HG03135 (cell line): ENCODE results near the gene PTCD3.

Source experiments
- ATAC-seq: cut with Tn5 transposase; IDR thresholded peaks from one replicate; pipeline ENCODE4 v1.9.1; 2021; ENCODE audit warnings: mild to moderate bottlenecking, moderate library complexity; ENCODE audit not compliant: unreplicated experiment

Gene PTCD3

DNA sequence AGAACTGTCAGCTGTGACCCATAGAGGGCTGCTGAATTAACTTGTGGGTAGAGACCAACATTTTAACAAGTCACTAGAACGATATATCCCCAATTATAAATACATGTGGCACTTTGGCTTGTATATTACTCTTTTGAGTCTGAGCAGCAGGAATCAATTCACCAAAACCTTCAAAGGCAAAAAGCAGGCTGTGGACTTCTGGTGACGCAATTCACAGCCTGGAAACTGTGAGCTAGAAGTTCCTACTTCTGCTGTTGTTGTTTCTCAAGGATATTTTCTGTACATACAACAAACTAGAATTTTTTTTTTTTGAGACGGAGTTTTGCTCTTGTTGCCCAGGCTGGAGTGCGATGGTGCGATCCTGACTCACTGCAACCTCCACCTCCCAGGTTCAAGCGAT, 37.3 kb downstream of the PTCD3 start:
- ATAC-seq, result no peak

DNA sequence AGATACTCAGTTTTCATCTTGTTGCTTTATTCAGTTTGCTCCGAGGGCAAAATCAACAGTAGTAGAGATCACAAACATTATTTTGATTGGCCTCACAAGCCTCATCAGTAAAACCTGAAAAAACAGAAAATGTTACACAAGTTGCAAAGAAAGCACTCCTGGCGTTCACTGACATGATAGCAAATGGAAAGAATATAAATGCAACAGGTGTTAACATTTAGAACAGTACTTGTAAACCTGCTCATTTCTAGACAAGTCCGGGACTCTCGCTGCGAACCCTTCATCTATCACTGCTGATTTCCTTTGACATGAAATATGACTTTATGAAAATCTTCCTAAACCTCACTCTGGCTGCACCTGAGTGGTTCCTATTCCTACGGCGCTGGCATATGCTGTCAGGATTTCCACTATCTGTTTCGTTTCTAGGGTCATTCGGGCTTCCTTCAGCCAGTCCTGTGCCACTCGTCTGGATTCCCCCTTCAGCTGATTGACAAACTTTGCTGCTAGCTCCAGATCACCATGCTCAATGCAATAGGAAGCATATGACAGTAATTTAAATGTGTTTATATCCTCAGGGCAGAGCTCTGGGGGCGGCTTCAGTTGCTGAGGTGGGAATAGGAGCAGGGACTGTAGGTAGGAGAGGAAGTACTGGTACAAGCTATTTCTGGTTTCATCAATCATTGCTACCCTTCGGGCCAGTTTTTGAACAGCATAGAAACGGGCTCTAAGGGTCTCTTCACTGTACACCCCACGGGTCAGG, 38.1 kb downstream of the PTCD3 start:
- ATAC-seq, result no peak

DNA sequence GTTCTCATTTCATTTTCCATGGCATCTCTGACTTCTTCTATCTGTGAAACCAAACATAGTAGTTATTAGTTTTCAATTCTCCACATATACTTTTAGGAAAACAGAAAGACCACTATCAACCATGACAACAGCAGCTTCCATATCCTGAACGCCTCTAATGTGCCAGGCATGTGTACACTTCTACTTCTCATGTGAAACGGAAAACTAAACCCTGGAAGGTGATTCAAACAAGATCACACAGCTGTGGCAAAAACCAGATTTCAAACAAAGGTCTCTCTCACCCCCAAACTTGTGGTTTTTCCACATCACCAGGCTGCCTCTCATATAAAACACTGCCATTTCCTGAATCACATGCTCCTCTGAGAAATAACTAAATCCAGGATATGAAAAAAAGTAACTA, 41.8 kb downstream of the PTCD3 start:
- no peak for ATAC-seq

DNA sequence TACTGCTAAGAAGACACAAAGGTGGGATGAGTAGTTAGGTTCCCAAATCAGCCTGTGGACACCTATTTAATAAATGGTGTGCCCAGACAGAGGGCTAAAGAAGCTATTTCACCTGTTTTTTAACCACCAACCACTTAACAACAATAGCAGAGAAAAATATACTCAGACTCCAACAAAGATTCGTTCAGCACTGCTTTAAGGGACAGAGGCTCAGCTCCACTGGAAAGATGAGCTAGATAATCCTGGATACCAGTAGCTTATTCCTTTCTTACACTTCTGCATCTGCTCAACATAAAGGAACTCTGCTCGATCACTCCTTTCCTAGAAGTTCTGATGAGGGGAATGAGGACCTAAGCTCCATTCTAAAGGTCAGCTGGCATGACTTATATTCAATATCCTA, 44.5 kb downstream of the PTCD3 start:
- no peak for ATAC-seq

DNA sequence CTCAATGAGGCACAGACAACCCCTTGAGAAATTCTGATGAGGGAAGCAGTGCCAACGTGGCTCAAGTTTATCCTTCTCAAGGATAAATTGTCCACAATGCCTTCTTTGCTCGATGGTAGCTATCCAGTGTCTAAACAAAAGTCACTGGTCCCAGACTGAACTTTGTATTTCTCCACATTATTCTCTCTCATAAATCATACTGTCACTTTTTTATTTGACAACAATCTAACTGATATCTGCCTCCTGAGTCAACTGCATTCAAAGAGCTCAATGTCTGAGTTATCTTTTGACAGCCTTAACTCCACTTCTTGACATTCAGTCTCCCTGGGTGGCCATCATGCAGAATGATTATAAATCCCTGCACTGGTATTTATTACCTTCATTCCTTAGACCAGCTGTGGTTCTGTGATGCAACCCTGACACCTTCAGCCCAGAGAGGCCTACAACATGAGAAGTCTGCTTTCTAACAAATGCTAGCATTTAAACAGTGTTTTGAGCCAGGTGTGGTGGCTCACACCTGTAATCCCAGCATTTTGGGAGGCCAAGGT, 51.0 kb downstream of the PTCD3 start:
- ATAC-seq, result no peak

DNA sequence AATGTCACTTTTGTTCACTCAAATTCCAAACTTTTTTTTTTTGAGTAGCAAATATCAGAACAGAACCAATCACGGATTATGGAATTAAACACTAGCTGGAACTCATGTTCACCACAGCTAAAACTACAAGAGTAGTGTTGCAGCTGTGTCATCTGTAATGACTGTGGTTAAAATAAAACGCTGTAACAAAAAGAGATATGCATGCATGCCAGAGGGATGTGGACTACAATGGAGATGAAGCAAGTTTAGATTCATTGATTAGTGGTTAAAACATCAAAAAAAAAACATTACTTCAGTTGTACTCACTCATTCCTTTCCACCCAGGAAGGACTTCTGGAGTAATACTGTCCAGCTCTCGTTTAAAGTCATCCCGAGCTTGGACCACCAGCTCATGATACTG, 52.3 kb downstream of the PTCD3 start:
- ATAC-seq, result no peak

DNA sequence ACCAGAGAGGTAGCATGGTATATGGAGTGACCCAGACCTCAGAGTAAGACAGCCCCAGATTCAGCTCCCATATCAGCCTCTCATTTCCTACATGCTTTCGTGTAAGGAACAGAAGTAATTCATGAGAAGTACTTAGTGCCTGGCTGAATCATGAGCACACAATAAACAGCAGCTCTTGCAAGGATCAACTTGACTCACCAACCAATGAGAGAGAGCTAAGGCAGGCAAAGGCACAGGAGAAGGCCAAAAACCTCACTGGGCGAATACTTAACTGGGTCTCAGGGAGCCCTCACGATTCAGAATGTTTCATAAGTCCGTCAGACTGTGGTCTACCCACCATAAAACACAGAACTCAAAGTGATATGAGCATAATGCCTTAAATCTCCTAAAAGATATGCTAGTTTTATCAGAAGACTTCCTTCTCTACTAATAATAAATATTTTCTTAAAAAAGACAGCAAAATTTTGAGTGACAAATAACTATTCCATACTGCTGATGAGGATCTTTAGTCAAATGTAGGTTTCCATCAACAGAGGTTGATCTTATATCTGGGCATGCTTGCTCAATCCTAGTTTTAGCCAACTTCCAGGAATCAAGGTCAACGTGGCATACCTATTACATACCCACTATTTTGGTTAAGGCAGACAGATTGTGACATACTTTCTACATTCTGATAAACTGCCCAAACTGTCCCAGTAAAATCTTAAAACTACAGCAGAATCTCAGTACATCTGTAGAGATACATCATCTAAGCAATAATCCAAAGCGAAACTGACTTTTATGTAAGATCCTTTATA, 54.3 kb downstream of the PTCD3 start:
- ATAC-seq, result no peak

DNA sequence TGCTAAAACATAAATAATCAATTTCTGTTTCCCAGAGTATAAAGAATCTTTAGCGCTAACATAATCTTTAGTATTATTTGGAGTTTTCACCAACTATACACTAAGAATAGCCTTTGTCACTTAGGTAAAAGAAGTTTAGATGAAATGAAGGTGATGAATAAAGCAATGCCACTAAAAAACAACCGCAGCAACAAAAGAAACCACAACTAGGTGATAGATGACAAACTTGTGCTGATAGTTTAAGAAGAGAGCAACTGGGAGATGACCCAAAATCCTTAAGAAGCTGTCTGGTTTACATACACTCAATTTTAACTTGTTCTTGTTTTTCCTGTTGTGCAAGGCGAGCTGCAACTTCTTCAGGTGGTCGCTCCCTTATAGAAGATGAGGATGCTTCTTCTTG, 64.4 kb downstream of the PTCD3 start:
- no peak for ATAC-seq

DNA sequence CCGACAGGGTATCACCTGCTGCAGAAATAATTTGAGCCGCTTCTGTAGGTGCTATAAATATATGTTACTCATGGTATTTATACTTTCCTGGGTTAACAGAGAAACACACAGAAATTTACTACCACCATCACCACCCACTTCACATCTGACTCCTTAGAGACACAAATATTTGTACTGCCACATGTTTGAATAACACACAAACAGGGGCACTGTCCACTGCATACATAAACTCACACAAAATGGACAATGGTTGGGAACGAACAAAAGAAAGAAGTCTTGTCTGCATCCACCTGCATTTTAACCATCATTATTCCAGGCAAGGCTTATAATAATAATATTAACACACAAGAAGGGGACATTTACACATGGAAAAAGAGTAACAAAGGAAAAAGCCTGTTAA, 65.3 kb downstream of the PTCD3 start:
- ATAC-seq, result no peak

DNA sequence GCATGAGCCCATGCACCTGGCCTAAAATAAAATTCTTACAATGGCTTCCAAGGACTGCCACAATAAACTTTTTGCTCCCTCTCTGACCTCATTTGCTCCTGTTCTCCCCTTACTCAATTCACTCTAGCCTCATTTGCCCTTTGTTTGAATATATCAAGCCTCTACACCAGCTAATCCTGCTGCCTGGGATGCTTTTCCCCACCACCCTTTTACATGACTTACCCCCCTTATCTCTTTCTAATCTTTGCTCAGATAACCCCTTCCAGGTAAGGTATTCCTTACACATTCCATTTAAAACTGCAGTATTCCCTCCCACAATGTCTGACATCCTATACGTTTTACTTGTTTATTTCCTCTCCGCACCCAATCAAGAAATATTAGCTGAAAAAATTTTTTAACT, 66.6 kb downstream of the PTCD3 start:
- no peak for ATAC-seq

DNA sequence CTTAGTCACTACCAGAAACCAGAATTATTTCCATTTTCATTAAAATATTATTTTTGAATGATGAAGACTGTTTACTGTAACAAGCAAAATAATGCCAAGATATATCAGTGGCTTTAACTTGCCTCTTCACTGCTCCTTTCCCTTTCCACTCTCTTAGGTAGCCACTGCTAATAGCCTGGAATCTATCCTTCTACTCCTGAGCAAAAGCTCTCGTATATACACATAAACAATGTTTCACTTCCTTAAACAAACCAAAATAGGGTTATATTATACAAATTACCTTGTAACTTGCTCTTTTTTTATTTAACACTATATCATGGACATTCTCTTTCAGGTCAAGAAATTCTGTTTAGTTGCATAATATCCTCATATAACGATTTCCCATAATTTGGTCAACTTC, 68.4 kb downstream of the PTCD3 start:
- no peak for ATAC-seq

DNA sequence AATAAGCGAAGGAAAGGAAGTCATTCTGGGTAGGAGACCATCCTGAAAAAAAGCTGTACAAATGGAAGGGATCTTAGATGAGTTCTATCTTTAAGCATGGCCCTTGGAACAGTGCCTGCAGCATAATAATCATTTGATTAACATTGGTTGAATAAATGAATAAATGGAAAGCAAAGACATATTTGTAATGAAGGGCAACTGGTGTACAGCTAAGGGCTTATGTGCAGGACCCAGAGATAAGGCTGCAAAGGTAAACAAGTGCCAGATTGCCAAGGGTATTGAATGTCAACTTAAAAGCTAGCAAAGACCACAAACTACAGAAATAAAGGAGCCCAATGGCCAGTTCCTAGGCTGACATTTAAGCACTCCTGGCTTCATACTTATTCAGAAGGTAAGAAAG, 69.8 kb downstream of the PTCD3 start:
- no peak for ATAC-seq

DNA sequence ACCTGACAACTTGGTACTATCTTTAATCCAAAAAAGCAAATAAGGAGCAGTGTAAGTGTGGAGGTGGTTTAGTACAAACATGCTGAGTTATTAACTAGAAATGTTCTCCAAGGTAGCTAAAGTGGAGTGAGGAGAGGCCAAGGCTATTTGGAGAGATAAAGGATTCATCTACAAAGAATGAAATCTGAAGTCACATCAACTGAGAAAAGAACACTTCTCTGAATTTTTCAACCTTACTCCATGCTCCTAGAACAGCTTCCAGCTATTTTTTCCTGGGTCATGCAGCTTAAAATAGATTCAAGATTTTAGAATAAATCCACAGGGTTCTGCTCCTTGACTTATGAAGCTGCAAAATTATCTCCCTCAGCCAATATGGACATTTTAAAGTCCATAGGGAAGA, 70.6 kb downstream of the PTCD3 start:
- ATAC-seq, result no peak

DNA sequence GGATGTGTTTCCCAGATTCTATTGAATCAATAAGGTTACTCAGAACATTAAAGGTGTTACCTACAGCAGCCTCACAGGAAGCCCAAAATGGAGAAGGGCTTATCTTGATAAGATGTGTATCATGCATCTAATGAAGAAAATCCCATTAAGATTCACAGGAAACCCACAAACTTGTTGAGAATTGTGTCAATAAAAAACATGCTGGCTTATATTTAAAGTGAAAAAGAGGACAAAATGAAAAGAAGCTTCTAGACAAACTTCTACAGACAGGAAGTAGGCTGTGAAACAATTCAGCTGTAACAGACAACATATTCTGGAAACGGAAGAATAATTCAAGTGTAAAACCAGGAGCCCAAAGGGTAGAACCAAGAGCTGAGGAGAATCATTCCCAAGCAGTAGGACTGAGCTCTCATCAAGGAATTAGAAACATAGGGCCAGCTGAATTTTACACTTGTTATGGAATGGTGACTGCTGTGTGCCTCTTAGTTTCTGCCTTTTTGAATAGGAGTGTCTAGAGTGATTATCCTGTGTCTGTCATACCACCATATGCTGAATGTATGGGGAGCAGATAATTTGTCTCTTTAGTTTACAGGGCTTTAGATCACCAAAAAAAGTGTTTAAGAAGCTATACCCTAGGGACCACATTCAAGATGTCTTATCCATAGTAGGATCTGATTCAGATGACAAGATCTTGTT, 79.6 kb downstream of the PTCD3 start:
- ATAC-seq, result no peak

DNA sequence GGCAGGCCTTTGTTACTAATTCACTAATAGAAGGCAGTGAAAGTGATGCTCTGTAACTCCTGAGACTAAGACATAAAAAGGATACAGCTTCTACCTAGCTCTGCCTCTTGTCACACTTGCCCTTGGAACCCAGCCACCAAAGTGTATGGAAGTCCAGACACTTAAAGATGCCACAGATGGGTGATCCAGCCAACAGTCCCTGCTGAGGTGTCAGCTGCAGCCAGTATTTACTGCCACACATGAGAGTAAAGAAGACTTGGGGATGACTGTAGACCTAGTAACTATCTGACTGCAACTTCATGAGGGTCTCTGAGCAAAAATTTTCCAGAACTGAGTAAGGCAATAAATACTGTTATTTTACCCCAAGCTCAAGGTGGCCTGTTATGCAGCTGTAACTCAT, 80.4 kb downstream of the PTCD3 start:
- no peak for ATAC-seq

DNA sequence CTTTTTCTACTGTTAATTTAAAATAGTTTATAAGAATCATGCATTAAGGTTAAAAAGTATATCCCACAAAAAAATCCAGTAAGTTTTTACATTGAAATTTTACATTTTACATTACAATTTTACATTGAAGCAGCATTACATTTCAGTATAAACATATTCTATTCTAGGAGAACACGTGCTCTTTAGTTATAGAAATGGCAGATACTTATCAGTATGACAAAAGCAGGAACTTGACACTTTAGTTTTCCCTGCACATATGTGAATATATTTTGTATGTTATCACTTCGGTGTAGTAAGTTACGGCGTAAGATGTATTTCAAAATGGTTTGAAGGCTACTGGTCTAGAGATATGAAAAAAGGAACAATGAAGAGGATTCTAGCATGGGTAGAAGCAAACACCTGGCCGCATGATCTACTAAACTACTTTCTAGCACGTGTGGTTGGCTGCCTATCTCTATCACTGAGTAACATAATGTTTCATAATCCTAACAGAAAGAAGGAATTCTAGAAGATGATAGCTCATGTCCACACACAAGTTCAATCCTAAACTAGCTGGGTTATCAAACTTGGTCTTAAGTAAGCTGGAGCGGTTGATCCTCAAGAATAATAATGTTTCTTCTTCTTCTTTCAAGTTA, 83.9 kb downstream of the PTCD3 start:
- ATAC-seq, result no peak
